ENCODE measurements around the gene SHMT2. TPM values are rescaled to one million over a fixed set of nuclear protein-coding genes. Genes with fewer than 3 reads are reported as not detected.

SHMT2 gene
- total and polyA plus RNA-seq, 9 of the 15 experiments (the other 6 are each of a cell fraction or from before 2014, with no cell fraction given): 46.1 to 319 (median 115) TPM

- Histone ChIP-seq H3K27ac (ENCODE audit: extremely low read depth, low read depth, low read length) (no peak overlapping the region), H3K9me3 (replicated peaks; ENCODE audit: control insufficient read depth, insufficient read depth, low read depth, low read length) (no peaks in the 10 kb centered on the region), H3K4me1 (replicated peaks in 1 of 2; ENCODE audit: control insufficient read depth in 2 of 2, insufficient read depth in 2 of 2, low read length in 2 of 2) (peaks cover 0 to 3% of the 10 kb centered on the region in 2 experiments; a peak in 2 of 5 replicates), H2AFZ (ENCODE audit: low read depth, low read length) (no peak overlapping the region), H3K9ac (ENCODE audit: insufficient read depth in 1 of 2, low read depth in 2 of 2, low read length in 2 of 2) (no peak overlapping the region), H3K27me3 (ENCODE audit: control insufficient read depth in 2 of 2, insufficient read depth in 2 of 2, low read length in 2 of 2) (no peaks in the 10 kb centered on the region), H3K36me3 (ENCODE audit: control insufficient read depth, insufficient read depth, low read length) (peaks cover 40% of the 10 kb centered on the region), H3K4me2 (ENCODE audit: insufficient read depth, low read length) (no peak overlapping the region), H3K79me2 (ENCODE audit: control insufficient read depth, insufficient read depth, low read length) (no peaks in the 10 kb centered on the region), H4K20me1 (replicated peaks; ENCODE audit: control insufficient read depth, insufficient read depth, low read length) (no peaks in the 10 kb centered on the region), H3K4me3 (no peak overlapping the region), H3K9me1 (ENCODE audit: control insufficient read depth, insufficient read depth, low read length) (no peaks in the 10 kb centered on the region)
- CTCF ChIA-PET (ENCODE audit: low intra/inter-chr PET ratio): no interaction called here
- ATAC-seq: no peak
- DNase-seq (ENCODE audit: extremely low read depth in 1 of 4, low spot score in 3 of 4): no peak
- WGBS (ENCODE audit: insufficient coverage, low coverage, missing lambda C conversion rate): 8% methylated on average over 1 of the region's 2 CpGs
- BruUV-seq (replicated peaks): no TSS peak
- POLR2A ChIA-PET: interaction anchor here (0.5 to 1.8 kb wide), 5 partner anchors 10 to 372 kb away, joined by 3 to 9 read pairs (median 3); partner anchors contain the start of gene B4GALNT1
- in situ Hi-C loops (cut with MboI) (no loop called here), intact Hi-C loops (cut with micrococcal nuclease) (no loop called here)
- FAIRE-seq: no peak
- TF ChIP-seq NFATC3 (IDR thresholded peaks at IDR 0.05): no peak
- no peak for TF ChIP-seq YBX1 (IDR thresholded peaks at IDR 0.05)
- TF ChIP-seq RFX5 (IDR thresholded peaks at IDR 0.05; ENCODE audit: low read depth, low read length): no peak
- no peak for TF ChIP-seq ADNP (tag; IDR thresholded peaks at IDR 0.05)
- TF ChIP-seq HMGXB4 (CRISPR knock-in tag; IDR thresholded peaks at IDR 0.05): no peak
- no peak for TF ChIP-seq TCF7L2 (IDR thresholded peaks at IDR 0.05; ENCODE audit: low read depth, low read length)
- TF ChIP-seq NCOA4 (IDR thresholded peaks at IDR 0.05; ENCODE audit: partially characterized antibody): no peak
- TF ChIP-seq L3MBTL2 (IDR thresholded peaks at IDR 0.05): no peak
- no peak for TF ChIP-seq PRPF4 (IDR thresholded peaks at IDR 0.05; ENCODE audit: insufficient read depth, low read depth, low read length, poor library complexity, severe bottlenecking)
- no peak for TF ChIP-seq RBBP5 (IDR thresholded peaks at IDR 0.05; ENCODE audit: borderline replicate concordance, insufficient read depth, low read length, poor library complexity, severe bottlenecking)
- no peak for TF ChIP-seq TRIM25 (IDR thresholded peaks at IDR 0.05; ENCODE audit: borderline replicate concordance)
- no peak for TF ChIP-seq ETS1 (conservative IDR thresholded peaks at IDR 0.05; ENCODE audit: control insufficient read depth, low read depth, low read length)
- no peak for TF ChIP-seq ZNF431 (CRISPR knock-in tag; IDR thresholded peaks at IDR 0.05)
- TF ChIP-seq ATF3 (IDR thresholded peaks at IDR 0.05): no peak
- TF ChIP-seq ATF3 (CRISPR knock-in tag; conservative IDR thresholded peaks at IDR 0.05): no peak
- TF ChIP-seq PREB (CRISPR knock-in tag; IDR thresholded peaks at IDR 0.05): no peak
- TF ChIP-seq SMAD4 (CRISPR knock-in tag; conservative IDR thresholded peaks at IDR 0.05): no peak
These were observed 31.9 kb downstream of the SHMT2 start for GRCh38 chr12:57261428-57261865.

Data from K562 (cell line).